AML-193 (cell line): ENCODE results near the gene TAF4.
"Not testable (repeated sequence)": the region's sequence is repeated elsewhere in the genome, so short reads cannot be mapped to it uniquely, and the experiment has no call there.

ENCODE experiments used
- DNase-seq, 2 experiments: peaks; one replicate each; lab custom pipeline; 2025; lab: John Stamatoyannopoulos, UW

TAF4 gene, protein sequence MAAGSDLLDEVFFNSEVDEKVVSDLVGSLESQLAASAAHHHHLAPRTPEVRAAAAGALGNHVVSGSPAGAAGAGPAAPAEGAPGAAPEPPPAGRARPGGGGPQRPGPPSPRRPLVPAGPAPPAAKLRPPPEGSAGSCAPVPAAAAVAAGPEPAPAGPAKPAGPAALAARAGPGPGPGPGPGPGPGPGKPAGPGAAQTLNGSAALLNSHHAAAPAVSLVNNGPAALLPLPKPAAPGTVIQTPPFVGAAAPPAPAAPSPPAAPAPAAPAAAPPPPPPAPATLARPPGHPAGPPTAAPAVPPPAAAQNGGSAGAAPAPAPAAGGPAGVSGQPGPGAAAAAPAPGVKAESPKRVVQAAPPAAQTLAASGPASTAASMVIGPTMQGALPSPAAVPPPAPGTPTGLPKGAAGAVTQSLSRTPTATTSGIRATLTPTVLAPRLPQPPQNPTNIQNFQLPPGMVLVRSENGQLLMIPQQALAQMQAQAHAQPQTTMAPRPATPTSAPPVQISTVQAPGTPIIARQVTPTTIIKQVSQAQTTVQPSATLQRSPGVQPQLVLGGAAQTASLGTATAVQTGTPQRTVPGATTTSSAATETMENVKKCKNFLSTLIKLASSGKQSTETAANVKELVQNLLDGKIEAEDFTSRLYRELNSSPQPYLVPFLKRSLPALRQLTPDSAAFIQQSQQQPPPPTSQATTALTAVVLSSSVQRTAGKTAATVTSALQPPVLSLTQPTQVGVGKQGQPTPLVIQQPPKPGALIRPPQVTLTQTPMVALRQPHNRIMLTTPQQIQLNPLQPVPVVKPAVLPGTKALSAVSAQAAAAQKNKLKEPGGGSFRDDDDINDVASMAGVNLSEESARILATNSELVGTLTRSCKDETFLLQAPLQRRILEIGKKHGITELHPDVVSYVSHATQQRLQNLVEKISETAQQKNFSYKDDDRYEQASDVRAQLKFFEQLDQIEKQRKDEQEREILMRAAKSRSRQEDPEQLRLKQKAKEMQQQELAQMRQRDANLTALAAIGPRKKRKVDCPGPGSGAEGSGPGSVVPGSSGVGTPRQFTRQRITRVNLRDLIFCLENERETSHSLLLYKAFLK

DNA sequence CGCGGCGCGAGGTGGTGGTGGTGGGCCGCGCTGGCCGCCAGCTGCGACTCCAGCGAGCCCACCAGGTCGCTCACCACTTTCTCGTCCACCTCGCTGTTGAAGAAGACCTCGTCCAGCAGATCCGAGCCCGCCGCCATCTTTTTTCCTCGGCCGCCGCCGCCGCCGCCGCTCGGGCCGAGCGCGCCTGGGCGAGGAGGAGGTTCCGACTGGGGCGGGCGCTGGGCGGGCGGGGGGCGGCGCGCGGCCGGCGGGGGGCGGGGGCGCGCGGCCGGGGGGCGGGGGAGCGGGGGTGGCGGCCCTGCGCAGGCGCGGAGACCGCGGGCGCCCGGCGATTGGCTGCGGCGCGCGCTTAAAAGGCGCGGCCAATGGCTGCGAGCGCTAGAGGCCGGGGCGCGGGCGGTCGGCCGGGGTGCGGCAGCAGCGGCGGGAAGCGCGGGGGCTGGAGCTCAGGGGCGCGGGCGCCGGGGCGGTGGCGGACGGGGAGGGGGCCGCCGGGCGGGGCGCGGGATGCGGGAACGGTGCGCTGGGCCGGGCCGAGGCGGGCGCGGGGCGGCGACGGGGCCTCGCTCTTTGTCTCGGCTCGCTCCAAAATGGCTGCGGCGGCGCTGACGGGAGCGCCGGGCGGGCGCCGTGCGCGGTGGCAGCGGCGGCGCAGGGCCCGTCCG, at the start of gene TAF4:
TAF4 (minus strand) TSS at position 208 of the 665 bp plus-strand sequence; CDS start at position 137, 71 bp downstream.
- DNase-seq, result peak; percentile 29 to 45

DNA sequence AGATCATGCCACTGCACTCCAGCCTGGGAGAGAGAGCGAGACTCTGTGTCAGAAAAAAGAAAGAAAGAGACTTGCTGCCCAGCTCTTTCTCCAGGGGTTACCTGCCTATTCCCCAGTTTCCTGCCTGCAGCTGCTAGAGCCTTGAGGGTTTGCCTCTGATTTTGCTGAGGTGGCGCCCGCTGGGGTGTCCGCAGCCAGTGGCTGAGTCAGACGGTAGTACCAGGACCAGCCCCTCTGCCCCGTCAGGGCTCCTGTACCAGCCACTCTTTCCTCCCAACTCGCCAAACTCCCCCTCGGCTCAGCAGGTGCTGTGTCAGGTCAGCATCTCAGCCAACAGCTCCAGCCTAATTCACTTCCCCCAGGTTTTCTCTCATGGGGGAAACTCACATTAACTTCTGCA, 49.2 kb upstream of the TAF4 start:
- no peak for DNase-seq

DNA sequence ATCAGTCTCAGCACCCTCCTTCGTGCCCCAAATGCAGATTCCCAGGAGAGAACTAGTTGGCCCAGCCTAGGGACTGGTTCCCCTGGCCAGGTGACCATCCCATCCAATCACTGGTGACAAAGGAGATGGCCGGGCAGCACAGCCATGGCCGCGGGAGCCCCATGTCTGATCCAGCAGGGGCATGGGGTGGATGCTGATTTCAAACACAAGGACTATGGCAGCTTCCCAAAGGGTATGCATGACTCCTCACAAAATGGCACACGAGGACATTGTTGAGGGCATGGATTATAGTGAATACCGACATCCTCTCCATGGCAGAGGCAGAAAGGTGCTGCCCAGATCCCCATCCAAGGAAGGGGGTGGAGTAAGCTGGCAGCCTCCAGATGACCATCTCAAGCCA, 46.7 kb upstream of the TAF4 start:
- DNase-seq, result no peak

DNA sequence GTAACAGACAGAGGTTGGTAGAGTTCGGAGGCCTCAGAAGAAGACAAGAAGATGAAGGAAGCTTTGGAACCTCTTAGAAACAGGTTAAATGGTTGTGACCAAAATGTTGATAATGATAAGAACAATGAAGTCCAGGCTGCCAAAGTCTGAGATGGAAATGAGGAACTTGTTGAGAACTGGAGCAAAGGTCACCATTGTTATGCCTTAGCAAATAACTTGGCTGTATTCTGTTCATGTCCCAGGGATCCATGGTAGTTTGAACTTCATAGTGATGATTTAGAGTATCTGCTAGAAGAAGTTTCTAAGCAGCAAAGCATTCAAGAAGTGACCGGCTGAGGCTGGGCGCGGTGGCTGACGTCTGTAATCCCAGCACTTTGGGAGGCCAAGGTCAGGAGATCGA, 45.5 kb upstream of the TAF4 start:
- no peak for DNase-seq

DNA sequence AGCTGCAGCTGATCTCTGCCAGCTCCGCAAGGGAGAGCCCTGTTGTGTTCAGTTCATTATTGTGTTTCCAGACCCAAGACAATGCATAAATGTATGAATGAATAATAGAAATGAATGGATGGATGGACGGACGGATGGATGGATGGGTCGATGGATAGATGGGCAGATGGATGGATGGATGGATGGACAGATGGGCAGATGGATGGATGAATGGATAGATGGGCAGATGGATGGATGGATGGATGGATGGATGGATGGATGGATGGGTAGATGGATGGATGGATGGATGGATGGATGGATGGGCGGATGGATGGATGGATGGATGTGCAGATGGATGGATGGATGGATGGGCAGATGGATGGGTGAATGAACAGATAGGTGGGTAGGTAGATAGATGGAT, 39.9 kb upstream of the TAF4 start:
- no peak for DNase-seq

DNA sequence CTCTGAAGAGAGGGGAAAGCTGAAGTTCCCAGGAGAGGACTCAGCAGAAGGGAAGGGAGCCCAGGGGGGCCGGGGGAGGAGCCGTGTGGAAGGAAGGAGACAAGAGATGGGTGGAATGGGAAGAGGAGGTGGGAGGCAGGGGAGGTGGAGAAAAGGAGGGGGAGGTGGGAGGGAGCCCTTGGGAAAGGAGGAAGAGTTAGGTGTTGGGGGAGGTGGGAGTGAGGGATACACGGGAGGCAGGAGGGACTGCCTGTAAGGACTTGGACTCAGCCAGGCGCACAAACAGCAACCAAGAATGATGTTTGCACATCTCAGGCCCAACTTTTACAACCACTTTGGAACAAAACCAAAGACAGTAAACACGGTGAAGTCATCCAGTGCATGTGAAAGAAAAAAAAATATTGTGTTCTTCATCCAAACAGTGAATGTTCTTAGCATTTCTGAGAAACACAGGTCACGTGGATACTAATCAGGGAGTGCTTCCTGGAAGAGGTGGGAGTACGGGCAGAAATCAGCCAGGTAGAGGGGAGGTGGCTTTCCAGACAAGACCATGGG, 39.2 kb upstream of the TAF4 start:
- DNase-seq, result no peak

DNA sequence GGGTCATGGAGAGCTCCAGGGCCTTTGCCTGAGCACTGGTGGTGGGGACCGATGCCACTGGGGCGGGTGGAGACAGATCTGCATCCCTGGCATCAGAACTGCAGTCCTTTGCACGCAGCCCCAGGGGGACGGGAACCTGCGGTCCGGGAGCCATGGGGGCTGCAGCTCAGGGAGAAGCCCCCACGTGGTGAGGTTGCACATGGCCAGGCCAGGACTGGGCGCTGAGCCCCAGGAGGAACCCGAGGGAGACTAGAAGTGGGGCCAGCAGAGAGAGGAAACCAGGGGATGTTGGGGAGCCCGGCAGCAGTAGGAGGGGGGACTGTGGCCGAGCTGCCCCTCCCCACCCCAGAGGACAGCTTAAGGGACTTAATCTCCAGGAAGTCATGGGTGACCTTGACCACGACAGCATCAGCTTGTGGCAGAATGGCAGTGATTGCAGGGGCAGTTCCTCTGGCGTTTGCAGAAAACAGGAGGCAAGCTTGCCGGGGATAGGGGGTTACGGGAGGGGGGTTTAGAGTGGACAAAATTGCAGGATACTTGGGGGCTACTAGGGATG, 38.6 kb upstream of the TAF4 start:
- no peak for DNase-seq

DNA sequence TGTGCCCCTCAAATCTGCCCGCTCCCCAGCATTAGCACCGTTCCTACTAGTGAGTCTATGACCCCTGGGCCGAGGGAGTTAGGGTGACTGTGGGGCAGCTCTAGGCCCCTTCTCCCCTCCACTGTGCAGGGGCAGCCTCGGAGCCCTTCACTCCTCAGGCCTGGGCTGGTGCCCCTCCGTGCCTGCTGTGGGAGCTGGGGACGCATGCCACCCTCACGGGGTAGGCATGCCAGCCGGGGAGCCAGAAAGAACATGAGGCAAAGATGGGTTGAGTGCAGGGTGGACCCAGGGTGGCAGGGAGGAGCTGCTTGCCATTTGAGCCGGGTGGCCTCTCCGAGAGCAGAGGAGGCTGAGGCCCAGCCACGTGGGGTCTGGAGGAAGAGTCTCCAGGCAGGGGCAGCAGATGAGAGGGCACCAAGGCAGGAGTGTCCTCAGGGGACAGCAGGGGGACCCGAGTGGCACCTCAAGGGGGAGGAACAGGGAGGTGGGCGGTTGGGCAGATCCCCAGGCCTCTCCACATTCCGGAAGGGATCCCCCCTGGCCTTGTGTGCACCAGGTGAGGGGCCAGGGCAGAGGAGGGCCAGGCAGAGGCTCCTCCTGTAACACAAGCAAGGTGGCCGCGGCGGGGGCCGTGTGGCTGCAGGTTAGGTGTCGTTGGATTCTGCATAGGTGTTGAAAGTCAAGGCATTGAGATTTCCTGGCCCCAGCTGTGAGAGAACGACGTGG, 38.0 kb upstream of the TAF4 start:
- no peak for DNase-seq

DNA sequence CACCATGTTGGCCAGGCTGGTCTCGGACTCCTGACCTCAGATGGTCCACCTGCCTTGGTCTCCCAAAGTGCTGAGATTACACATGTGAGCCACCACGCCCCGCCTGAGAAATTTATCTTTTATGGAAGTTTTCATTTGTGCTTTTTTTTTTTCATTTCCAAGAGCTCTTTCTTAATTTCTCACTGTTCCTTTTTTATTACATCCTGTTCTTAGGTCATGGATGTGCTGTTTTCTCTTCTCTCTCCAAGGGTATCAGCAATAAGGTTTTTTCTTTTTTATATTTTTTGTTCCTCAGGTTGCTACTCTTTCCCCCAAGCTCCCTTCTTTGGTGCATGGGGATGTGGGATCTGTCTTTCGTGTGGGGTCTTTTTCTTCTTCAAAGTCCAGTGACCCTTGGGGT, 35.4 kb upstream of the TAF4 start:
- DNase-seq, result no peak

DNA sequence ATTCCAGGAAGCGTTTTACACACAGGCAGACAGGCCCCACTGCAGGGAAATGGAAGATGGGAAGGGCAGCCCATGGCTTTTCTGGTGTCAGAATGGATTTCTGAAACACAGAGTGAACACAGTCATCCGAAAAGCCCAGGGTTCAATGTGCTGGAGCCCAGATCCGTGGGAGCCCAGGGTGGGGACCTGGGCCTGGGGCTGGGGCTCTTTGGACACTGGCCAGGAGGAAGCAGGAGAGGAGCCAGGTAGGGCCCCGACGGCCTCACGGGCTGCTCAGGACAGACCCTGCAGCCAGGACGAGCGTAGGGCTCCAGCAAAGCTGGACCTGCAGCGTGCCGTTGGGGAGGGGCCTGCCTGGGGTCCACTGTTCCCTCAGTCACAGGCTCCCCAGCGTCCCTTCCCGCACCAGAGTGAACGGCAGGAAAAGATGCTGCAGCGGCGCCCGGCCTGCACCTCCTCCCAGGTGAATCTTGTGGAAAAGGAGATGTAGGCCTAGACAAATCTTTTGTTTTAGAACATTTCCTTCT, 32.3 kb upstream of the TAF4 start:
- no peak for DNase-seq

DNA sequence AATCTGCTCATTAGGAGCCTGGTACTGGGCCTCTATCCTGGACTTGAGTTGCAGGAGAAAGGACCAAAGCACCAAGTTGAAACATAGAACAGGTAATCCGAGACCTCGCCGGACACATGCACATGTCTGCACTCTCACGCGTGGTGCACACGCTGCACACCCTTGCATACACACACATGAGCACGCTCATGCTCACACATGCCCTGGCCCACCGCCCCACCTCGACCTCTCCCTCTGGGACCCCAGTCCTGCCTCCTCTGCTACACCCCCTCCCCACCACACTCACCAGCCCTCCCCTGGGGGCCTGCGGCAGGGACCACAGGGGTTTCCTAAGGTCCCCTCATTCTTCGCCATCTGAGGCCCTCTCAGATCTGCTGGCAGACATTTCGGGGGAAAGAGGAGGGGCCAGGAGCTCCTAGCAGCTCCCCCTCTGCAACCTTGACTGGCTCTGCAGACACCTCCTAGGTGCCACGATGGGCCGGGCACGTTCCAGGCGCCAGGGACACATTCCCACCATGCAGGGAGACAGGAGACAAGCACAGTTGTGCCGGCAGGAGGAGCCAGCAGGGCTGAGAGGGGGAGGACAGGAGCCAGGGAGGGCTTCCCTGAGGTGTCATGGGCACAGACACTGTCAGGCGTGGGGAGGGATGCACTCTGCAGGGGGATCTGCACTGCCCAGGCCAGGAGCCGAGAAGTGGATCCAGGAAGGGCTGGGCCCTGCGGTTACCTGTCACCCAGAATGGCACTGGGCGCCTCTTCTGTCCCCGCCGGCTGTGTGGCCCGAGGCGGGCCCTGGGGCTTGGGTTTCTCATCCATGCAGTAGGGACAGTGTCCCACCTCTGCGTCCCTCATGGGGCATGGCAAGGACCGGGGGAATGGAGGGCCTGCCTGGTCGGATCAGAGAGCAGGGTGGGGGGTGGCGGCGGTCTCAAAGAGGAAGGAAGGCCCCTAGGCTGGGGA, 31.0 kb upstream of the TAF4 start:
- no peak for DNase-seq

DNA sequence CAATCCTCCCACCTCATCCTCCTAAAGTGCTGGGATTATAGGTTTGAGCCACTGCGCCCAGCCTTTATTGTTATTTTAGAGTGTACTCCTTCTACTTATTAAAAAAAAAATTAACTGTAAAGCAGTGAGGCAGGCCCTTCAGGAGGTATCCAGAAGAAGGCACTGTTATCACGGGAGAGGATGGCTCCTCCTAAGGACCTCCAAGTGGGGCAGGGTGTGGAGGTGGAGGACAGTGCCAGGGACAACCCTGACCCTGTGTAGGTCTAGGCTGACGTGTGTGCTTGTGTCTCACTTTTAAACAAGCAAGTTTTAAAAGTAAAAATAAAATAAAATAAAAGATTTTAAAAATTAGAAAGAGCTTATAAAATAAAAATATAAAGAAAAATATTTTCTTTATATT, 23.7 kb upstream of the TAF4 start:
- no peak for DNase-seq

DNA sequence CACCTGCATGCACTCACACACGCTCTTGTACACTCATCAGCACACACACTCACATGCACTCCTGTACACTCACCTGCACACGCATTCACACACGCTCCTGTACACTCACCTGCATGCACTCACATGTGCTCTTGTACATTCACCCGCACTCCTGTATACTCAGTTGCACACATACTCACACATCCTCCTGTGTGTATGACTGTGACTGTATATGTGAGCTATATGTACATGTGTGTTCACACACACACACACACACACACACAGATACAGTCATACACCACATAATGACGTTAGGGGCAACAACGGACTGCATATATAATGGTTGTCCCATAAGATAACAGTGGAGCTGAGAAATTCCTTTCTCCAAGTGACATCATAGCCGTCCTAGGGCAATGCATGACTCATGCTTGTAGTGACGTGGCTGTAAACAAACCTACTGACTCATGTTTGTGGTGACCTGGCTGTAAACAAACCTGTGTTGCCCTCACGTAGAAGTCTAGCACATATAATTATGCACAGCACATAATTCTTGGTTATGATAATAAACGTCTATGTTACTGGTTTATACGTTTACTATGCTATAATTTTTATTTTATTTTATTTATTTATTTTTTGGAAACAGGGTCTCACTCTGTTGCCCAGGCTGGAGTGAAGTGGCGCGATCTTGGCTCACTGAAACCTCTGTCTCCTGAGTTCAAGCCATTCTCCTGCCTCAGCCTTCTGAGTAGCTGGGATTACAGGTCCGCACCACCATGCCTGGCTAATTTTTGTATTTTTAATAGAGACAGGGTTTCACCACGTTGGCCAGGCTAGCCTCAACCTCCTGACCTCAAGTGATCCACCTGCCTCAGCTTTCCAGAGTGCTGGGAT, 22.8 kb upstream of the TAF4 start:
- DNase-seq, result no peak

DNA sequence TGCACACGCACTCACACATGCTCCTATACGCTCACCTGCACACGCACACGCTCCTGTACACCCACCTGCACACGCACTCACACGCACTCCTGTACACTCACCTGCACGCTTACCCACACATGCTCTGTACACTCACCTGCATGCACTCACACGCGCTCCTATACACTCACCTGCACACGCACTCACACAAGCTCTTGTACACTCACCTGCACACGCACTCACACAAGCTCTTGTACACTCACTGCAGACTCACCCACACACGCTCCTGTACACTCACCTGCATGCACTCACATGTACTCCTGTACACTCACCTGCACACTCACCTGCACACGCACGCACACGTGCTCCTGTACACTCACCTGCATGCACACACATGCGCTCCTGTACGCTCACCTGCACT, 22.0 kb upstream of the TAF4 start:
- DNase-seq, result no peak

DNA sequence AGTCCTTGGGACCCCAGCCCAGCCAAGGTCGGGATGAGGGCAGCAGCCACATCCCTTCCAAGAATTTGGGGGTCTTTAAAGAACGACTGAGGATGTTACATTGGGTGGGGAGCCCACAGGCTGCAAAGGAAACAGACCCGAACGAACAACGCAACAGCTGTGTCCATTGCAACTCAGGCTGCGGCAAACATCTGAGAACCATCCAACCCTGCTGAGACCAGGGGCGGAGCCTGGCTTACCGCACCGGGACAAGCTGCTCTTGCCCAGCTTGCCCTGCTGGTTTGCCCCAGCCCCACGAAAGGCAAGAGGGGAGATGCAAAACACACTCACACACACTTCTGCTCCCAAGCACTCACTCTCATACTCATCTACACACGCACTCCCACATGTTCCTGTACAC, 21.5 kb upstream of the TAF4 start:
- DNase-seq, result no peak

DNA sequence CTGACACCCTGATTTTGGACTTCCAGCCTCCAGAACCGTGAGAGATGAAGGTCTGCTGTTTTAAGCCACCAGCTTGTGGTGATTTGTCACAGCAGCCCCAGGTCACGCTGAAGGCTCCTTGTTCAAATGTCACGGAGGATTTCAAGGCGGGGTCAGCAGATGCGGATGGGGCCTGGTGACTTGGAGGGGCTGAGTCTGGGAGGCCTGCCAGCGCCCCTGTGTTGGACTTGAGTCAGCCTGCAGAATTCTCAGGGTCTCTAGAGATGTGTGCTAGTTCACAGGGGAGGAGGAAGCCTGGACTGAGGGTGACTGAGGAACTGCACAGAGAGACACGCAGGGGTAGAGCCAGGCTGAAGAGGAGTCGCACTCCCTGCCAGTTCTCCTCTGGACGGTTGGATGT, 19.5 kb upstream of the TAF4 start:
- DNase-seq, result no peak

DNA sequence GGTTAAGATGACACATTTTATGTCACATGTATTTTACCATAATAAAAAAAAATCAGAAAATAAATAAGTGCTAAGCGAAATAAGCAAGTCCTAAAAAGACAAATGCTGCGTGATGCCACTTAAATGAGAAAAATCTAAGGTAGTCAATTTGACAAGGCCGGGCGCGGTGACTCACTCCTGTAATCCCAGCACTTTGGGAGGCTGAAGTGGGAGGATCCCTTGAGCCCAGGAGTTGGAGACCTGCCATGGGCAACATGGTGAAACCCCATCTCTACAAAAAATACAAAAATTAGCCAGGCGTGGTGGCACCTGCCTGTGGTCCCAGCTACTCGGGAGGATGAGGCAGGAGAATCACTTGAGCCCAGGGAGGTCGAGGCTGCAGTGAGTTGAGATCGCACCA, 18.5 kb upstream of the TAF4 start:
- not testable (repeated sequence) for DNase-seq

DNA sequence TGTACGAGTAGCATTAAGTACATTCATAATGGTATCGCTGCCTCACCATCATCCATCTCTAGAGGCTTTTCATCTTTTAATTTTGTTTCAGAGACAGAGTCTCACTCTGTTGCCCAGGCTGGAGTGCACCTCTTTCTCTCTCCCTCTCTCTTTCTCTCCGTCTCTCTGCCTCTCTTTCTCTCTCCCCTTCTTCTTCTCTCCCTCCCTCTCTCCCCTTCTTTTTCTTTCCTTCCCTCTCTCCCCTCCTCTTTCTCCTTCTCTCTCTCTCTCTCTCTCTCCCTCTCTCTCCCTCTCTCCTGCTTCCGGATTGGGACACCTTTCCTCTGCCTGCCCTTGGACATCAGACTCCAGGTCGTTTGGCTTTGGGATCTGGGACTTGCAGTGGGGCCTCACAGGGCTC, 17.6 kb upstream of the TAF4 start:
- DNase-seq, result no peak
